CD4-positive, alpha-beta memory T cell (primary cell): Measurements from ENCODE around the gene RPS6KA1. TPM values are rescaled to one million over a fixed set of nuclear protein-coding genes. Genes with fewer than 3 reads are reported as not detected.
A peak's percentile ranks its signal among the peaks of the same experiment; 100 is the strongest.

Source experiments
- CTCF ChIA-PET: fragments of 350-600 bp; sonication (Branson Sonifier 250); formaldehyde crosslinking; loops from one replicate; lab custom pipeline; 2021; ENCODE audit warnings: inconsistent platforms; ENCODE audit not compliant: partially characterized antibody; lab: Charles Lee
- POLR2A ChIA-PET: fragments of 350-600 bp; sonication (Branson Sonifier 250); formaldehyde crosslinking; loops from one replicate; lab custom pipeline; 2021; ENCODE audit not compliant: partially characterized antibody; lab: Charles Lee
- DNase-seq, 5 donors: peaks; one replicate each; pipeline versions ENCODE4 v3.0.0 to v3.0.0-alpha.2; 2020 to 2022; ENCODE audit warnings: mixed read lengths in 1 of 5
- H3K27ac ChIP-seq: one replicate; pipeline ENCODE4 v1.7.0; 2013; ENCODE audit warnings: low read depth, low read length
- H3K27me3 ChIP-seq: 2 replicates; pipeline ENCODE4 v1.7.0; 2013; ENCODE audit warnings: mild to moderate bottlenecking, low read length, moderate library complexity; ENCODE audit not compliant: insufficient read depth
- H3K36me3 ChIP-seq: 2 replicates; pipeline ENCODE4 v1.7.0; 2013; ENCODE audit warnings: mild to moderate bottlenecking, low read length, moderate library complexity; ENCODE audit not compliant: insufficient read depth
- H3K4me1 ChIP-seq: 2 replicates; pipeline ENCODE4 v1.7.0; 2013; ENCODE audit warnings: mild to moderate bottlenecking, low read length, moderate library complexity; ENCODE audit not compliant: insufficient read depth
- H3K4me3 ChIP-seq, 2 donors: one replicate each; pipeline ENCODE4 v1.7.0; 2013; ENCODE audit warnings: low read length in 2 of 2, mild to moderate bottlenecking in 1 of 2
- H3K9me3 ChIP-seq, 2 donors: one replicate each; pipeline ENCODE4 v1.7.0; 2013; ENCODE audit warnings: low read length in 2 of 2, control low read depth in 1 of 2; ENCODE audit not compliant: control insufficient read depth in 1 of 2
- H3K27ac Mint-ChIP-seq, 7 donors: one replicate each; pipeline ENCODE4 v1.8.0; 2020 to 2021; ENCODE audit warnings: mixed read lengths in 7 of 7, mild to moderate bottlenecking in 6 of 7, inconsistent platforms in 3 of 7, moderate library complexity in 3 of 7
- H3K27me3 Mint-ChIP-seq, 2 donors: one replicate each; pipeline ENCODE4 v1.8.0; 2020 to 2021; ENCODE audit warnings: mixed read lengths in 2 of 2
- H3K36me3 Mint-ChIP-seq, 2 donors: one replicate each; pipeline ENCODE4 v1.8.0; 2020 to 2021; ENCODE audit warnings: mixed read lengths in 2 of 2, inconsistent platforms in 1 of 2, mild to moderate bottlenecking in 1 of 2
- H3K4me1 Mint-ChIP-seq, 4 donors: one replicate each; pipeline ENCODE4 v1.8.0; 2020 to 2021; ENCODE audit warnings: mixed read lengths in 4 of 4, mild to moderate bottlenecking in 1 of 4
- H3K4me3 Mint-ChIP-seq, 8 donors: one replicate each; pipeline ENCODE4 v1.8.0; 2020 to 2021; ENCODE audit warnings: mixed read lengths in 8 of 8, mild to moderate bottlenecking in 7 of 8, moderate library complexity in 6 of 8, inconsistent platforms in 3 of 8
- H3K9me3 Mint-ChIP-seq, 8 donors: one replicate each; pipeline ENCODE4 v1.8.0; 2020 to 2021; ENCODE audit warnings: mixed read lengths in 8 of 8, mild to moderate bottlenecking in 5 of 8, inconsistent platforms in 3 of 8, moderate library complexity in 1 of 8
- intact Hi-C: fragments of 100-400 bp; cut with micrococcal nuclease; formaldehyde crosslinking; loops from one replicate; pipeline ENCODE4 v1.15.1; 2023
- polyA plus RNA-seq, 2 donors: library from polyadenylated mRNA; unstranded; fragments of 300-500 nt; fragmentation: Illumina TruSeq; gene quantifications; one replicate each; pipeline ENCODE4 v1.2.3, GENCODE V29; 2021
- total RNA-seq, 2 experiments: library from RNA; stranded (reverse); gene quantifications; one replicate each; pipeline ENCODE4 v1.2.3, GENCODE V29; 2021

RPS6KA1 gene
- total and polyA plus RNA-seq, 4 experiments from 2014 or later = 106 to 215 (median 144) TPM

GRCh38 chr1:26546819-26547218 lies 17.3 kb downstream of the RPS6KA1 start:
- peak overlapping the region; percentile 97 to 99 for H3K4me3 ChIP-seq
- no peaks in the 10 kb centered on the region for H3K9me3 ChIP-seq
- Mint-ChIP-seq H3K27ac (peak overlapping the region; percentile 41 to 98 (median 92)), H3K4me1 (peaks cover 46 to 71% (median 61%) of the 10 kb centered on the region in 4 donors), H3K9me3 (peaks cover 0 to 1% (median 0%) of the 10 kb centered on the region in 8 donors), H3K27me3 (no peaks in the 10 kb centered on the region), H3K36me3 (peaks cover 21 to 35% of the 10 kb centered on the region in 2 donors), H3K4me3 (peak overlapping the region; percentile 89 to 94 (median 90))
- peaks cover 35% of the 10 kb centered on the region for H3K36me3 ChIP-seq
- ChIA-PET POLR2A (interaction anchor here (1.5 to 4.6 kb wide), 5 partner anchors 9 to 46 kb away, joined by 3 to 24 read pairs (median 6); no protein-coding TSS in a partner anchor), CTCF (interaction anchor here (1.4 to 14.0 kb wide), 3 partner anchors 7 to 47 kb away, joined by 3 to 96 read pairs (median 11); no protein-coding TSS in a partner anchor)
- DNase-seq = no peak
- H3K27ac ChIP-seq = peak overlapping the region; percentile 75
- H3K4me1 ChIP-seq = peaks cover 69% of the 10 kb centered on the region
- H3K27me3 ChIP-seq = no peaks in the 10 kb centered on the region
- intact Hi-C loops = no loop called here

GRCh38 chr1:26548841-26549240 lies 19.3 kb downstream of the RPS6KA1 start:
- CTCF ChIA-PET = interaction anchor here (1.0 to 14.0 kb wide), 5 partner anchors 9 to 79 kb away, joined by 3 to 96 read pairs (median 6); no protein-coding TSS in a partner anchor

GRCh38 chr1:26550946-26551345 lies 21.4 kb downstream of the RPS6KA1 start:
- H3K27me3 Mint-ChIP-seq = no peaks in the 10 kb centered on the region
- peaks cover 30% of the 10 kb centered on the region for H3K4me1 ChIP-seq
- H3K4me3 Mint-ChIP-seq = no peak overlapping the region
- no peaks in the 10 kb centered on the region for H3K9me3 Mint-ChIP-seq
- intact Hi-C loops = no loop called here
- no peaks in the 10 kb centered on the region for H3K9me3 ChIP-seq
- H3K4me3 ChIP-seq = no peak overlapping the region
- H3K27ac ChIP-seq = no peak overlapping the region
- POLR2A ChIA-PET = interaction anchor here (1.0 to 2.0 kb wide), 3 partner anchors 9 to 50 kb away, joined by 3 to 7 read pairs (median 3); no protein-coding TSS in a partner anchor
- CTCF ChIA-PET = interaction anchor here (1.5 to 14.0 kb wide), 4 partner anchors 11 to 259 kb away, joined by 3 to 96 read pairs (median 6); no protein-coding TSS in a partner anchor
- peak overlapping the region in 4 of 7 donors; percentile 10 to 87 (median 38) for H3K27ac Mint-ChIP-seq
- H3K36me3 ChIP-seq = peaks cover 73% of the 10 kb centered on the region
- peaks cover 38 to 67% of the 10 kb centered on the region in 2 donors for H3K36me3 Mint-ChIP-seq
- DNase-seq = no peak
- peaks cover 19 to 30% (median 26%) of the 10 kb centered on the region in 4 donors for H3K4me1 Mint-ChIP-seq
- no peaks in the 10 kb centered on the region for H3K27me3 ChIP-seq

More at GRCh38 chr1:26548841-26549240, 19.3 kb downstream of the RPS6KA1 start:
- H3K27ac ChIP-seq = no peak overlapping the region
- no peak overlapping the region for H3K4me3 ChIP-seq
- POLR2A ChIA-PET = interaction anchor here (0.9 to 1.5 kb wide), 2 partner anchors 8 to 48 kb away, joined by 6 read pairs; no protein-coding TSS in a partner anchor
- peaks cover 31 to 51% of the 10 kb centered on the region in 2 donors for H3K36me3 Mint-ChIP-seq
- peaks cover 48% of the 10 kb centered on the region for H3K4me1 ChIP-seq
- H3K27me3 Mint-ChIP-seq = no peaks in the 10 kb centered on the region
- H3K27me3 ChIP-seq = no peaks in the 10 kb centered on the region
- peaks cover 52% of the 10 kb centered on the region for H3K36me3 ChIP-seq
- peak overlapping the region in 1 of 8 donors; percentile 13 for H3K4me3 Mint-ChIP-seq
- H3K27ac Mint-ChIP-seq = peak overlapping the region in 5 of 7 donors; percentile 1 to 94 (median 49)
- peaks cover 33 to 51% (median 42%) of the 10 kb centered on the region in 4 donors for H3K4me1 Mint-ChIP-seq
- peaks cover 0 to 1% (median 0%) of the 10 kb centered on the region in 8 donors for H3K9me3 Mint-ChIP-seq
- DNase-seq = no peak
- no peaks in the 10 kb centered on the region for H3K9me3 ChIP-seq
- intact Hi-C loops = no loop called here

GRCh38 chr1:26552720-26553119 lies 23.2 kb downstream of the RPS6KA1 start:
- Histone ChIP-seq H3K27me3 (no peaks in the 10 kb centered on the region), H3K4me1 (peaks cover 12% of the 10 kb centered on the region), H3K27ac (no peak overlapping the region), H3K9me3 (no peaks in the 10 kb centered on the region), H3K4me3 (no peak overlapping the region), H3K36me3 (peaks cover 79% of the 10 kb centered on the region)
- H3K27ac Mint-ChIP-seq = peak overlapping the region in 2 of 7 donors; percentile 50 to 64
- peaks cover 39 to 74% of the 10 kb centered on the region in 2 donors for H3K36me3 Mint-ChIP-seq
- H3K4me1 Mint-ChIP-seq = peaks cover 11 to 13% (median 12%) of the 10 kb centered on the region in 4 donors
- H3K4me3 Mint-ChIP-seq = no peak overlapping the region
- no peaks in the 10 kb centered on the region for H3K9me3 Mint-ChIP-seq
- no peak for DNase-seq
- ChIA-PET POLR2A (interaction anchor here (2.0 kb wide), 1 partner anchor 11 kb away, joined by 7 read pairs; no protein-coding TSS in a partner anchor), CTCF (interaction anchor here (1.0 to 14.0 kb wide), 5 partner anchors 12 to 325 kb away, joined by 3 to 96 read pairs (median 4); no protein-coding TSS in a partner anchor)
- no peaks in the 10 kb centered on the region for H3K27me3 Mint-ChIP-seq
- intact Hi-C loops = no loop called here

- H3K27me3 Mint-ChIP-seq = no peaks in the 10 kb centered on the region
- Histone ChIP-seq H3K4me1 (no peaks in the 10 kb centered on the region), H3K4me3 (no peak overlapping the region), H3K9me3 (no peaks in the 10 kb centered on the region), H3K27me3 (no peaks in the 10 kb centered on the region), H3K36me3 (peaks cover 77% of the 10 kb centered on the region), H3K27ac (no peak overlapping the region)
- intact Hi-C loops = no loop called here
- H3K36me3 Mint-ChIP-seq = peaks cover 39 to 76% of the 10 kb centered on the region in 2 donors
- no peak for DNase-seq
- ChIA-PET CTCF (interaction anchor here (1.3 to 14.0 kb wide), 2 partner anchors 11 to 14 kb away, joined by 3 to 96 read pairs; no protein-coding TSS in a partner anchor), POLR2A (no interaction called here)
- no peaks in the 10 kb centered on the region for H3K9me3 Mint-ChIP-seq
- no peak overlapping the region for H3K4me3 Mint-ChIP-seq
- H3K27ac Mint-ChIP-seq = peak overlapping the region in 3 of 7 donors; percentile 18 to 52 (median 42)
- H3K4me1 Mint-ChIP-seq = peaks cover 0 to 5% (median under 1%) of the 10 kb centered on the region in 4 donors
Measured at GRCh38 chr1:26553942-26554682, 24.6 kb downstream of the RPS6KA1 start.

- POLR2A ChIA-PET = interaction anchor here (1.0 to 1.1 kb wide), 2 partner anchors 13 to 20 kb away, joined by 3 read pairs; no protein-coding TSS in a partner anchor
- no peaks in the 10 kb centered on the region for H3K27me3 Mint-ChIP-seq
- H3K36me3 ChIP-seq = peaks cover 76% of the 10 kb centered on the region
- peaks cover 0 to 5% (median under 1%) of the 10 kb centered on the region in 4 donors for H3K4me1 Mint-ChIP-seq
- intact Hi-C loops = no loop called here
- no peak overlapping the region for H3K4me3 Mint-ChIP-seq
- no peaks in the 10 kb centered on the region for H3K9me3 ChIP-seq
- H3K36me3 Mint-ChIP-seq = peaks cover 39 to 81% of the 10 kb centered on the region in 2 donors
- no peak for DNase-seq
- no peak overlapping the region for H3K27ac ChIP-seq
- H3K4me1 ChIP-seq = no peaks in the 10 kb centered on the region
- no peaks in the 10 kb centered on the region for H3K9me3 Mint-ChIP-seq
- CTCF ChIA-PET = interaction anchor here (14.0 kb wide), 1 partner anchor 15 kb away, joined by 96 read pairs; no protein-coding TSS in a partner anchor
- no peak overlapping the region for H3K4me3 ChIP-seq
- peak overlapping the region in 2 of 7 donors; percentile 13 to 74 for H3K27ac Mint-ChIP-seq
- no peaks in the 10 kb centered on the region for H3K27me3 ChIP-seq
Measured at GRCh38 chr1:26554781-26555180, 25.2 kb downstream of the RPS6KA1 start.
